Coronary artery (tissue), 2 donors: Measurements from ENCODE around the gene EPHB1.
"Not testable (repeated sequence)": the region's sequence is repeated elsewhere in the genome, so short reads cannot be mapped to it uniquely, and the experiment has no call there.

Source experiments
- DNase-seq: peaks from one replicate; pipeline ENCODE4 v3.0.0-alpha.2; 2017; ENCODE audit warnings: low spot score
- H3K27ac ChIP-seq, 2 donors: fragments of 200-600 bp; sonication (generic); one replicate each; pipeline ENCODE4 v1.5.1; 2016 to 2019
- H3K4me3 ChIP-seq: fragments of 200-600 bp; sonication (generic); 2 replicates; pipeline ENCODE4 v1.5.1; 2016; ENCODE audit warnings: mild to moderate bottlenecking, moderate library complexity
- CTCF ChIP-seq: fragments of 200-600 bp; sonication (generic); IDR thresholded peaks from one replicate; pipeline ENCODE4 v1.5.1; 2019; ENCODE audit warnings: antibody characterized with exemption

Gene EPHB1

GRCh38 chr3:135023996-135024658 lies 229.1 kb downstream of the EPHB1 start:
- no peak overlapping the region for H3K27ac ChIP-seq
- TF ChIP-seq CTCF = no peak

GRCh38 chr3:135030768-135031615 lies 235.9 kb downstream of the EPHB1 start:
- H3K27ac ChIP-seq, DNase-seq, H3K4me3 ChIP-seq: not testable (repeated sequence)

More at GRCh38 chr3:135023996-135024658, 229.1 kb downstream of the EPHB1 start:
- DNase-seq = no peak
- H3K4me3 ChIP-seq = no peak overlapping the region

GRCh38 chr3:135033737-135034136 lies 238.7 kb downstream of the EPHB1 start:
- TF ChIP-seq CTCF = no peak
- H3K27ac ChIP-seq = no peak overlapping the region
- no peak for DNase-seq
- no peak overlapping the region for H3K4me3 ChIP-seq

GRCh38 chr3:135034291-135034768 lies 239.3 kb downstream of the EPHB1 start:
- TF ChIP-seq CTCF = no peak
- H3K4me3 ChIP-seq = no peak overlapping the region
- H3K27ac ChIP-seq = no peak overlapping the region
- no peak for DNase-seq

- H3K4me3 ChIP-seq = no peak overlapping the region
- H3K27ac ChIP-seq = no peak overlapping the region
- TF ChIP-seq CTCF = no peak
- no peak for DNase-seq
Measured at GRCh38 chr3:135034891-135035440, 239.9 kb downstream of the EPHB1 start.

GRCh38 chr3:135038186-135038585 lies 243.1 kb downstream of the EPHB1 start:
- Histone ChIP-seq H3K27ac (no peak overlapping the region), H3K4me3 (no peak overlapping the region)
- no peak for TF ChIP-seq CTCF
- no peak for DNase-seq

GRCh38 chr3:135039536-135039935 lies 244.5 kb downstream of the EPHB1 start:
- H3K4me3 ChIP-seq, H3K27ac ChIP-seq, DNase-seq: not testable (repeated sequence)
